GDM1 (cell line): ENCODE measurements around the gene ST6GALNAC3.
"Not testable (repeated sequence)": the region's sequence is repeated elsewhere in the genome, so short reads cannot be mapped to it uniquely, and the experiment has no call there.

Source experiments
- DNase-seq: peaks from one replicate; lab custom pipeline; 2025; lab: John Stamatoyannopoulos, UW

The ST6GALNAC3 gene

DNA sequence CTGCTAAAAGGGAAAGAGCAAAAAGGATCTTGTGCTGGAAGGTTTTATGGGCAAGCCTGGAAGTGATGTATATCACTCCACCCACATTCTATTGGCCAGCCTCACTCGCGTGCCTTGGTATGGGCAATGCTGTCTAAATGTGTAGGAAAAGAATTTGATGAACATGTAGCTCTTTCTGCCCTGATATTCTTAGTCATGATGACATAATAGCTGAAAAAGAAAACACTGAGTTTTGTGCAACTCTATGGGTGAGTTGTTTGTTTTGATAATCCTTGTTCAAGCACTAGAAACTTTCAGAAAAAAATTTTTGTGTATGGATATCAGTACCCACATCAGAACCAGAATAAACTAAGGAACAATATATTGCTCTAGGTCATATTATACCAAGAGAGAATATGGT lies 561.2 kb downstream of the ST6GALNAC3 start:
- DNase-seq: no peak

DNA sequence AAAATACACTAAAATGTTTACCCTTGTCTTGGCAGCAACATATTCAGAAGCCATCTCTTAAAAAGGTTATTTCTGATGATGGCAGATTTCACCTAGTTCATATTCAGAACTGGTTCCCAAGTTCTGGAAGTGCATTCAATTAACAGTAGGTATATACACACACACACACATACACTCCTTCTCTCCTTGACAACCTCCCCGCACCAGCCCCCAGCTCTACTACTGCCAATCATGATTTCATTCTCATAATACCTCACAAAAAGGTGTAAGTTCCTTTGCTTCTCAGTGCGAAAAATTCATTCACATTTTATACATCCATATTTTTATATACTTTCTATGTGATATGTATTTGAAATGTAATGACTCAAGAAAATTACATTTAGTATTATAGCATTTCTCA lies 564.6 kb downstream of the ST6GALNAC3 start:
- DNase-seq: no peak

DNA sequence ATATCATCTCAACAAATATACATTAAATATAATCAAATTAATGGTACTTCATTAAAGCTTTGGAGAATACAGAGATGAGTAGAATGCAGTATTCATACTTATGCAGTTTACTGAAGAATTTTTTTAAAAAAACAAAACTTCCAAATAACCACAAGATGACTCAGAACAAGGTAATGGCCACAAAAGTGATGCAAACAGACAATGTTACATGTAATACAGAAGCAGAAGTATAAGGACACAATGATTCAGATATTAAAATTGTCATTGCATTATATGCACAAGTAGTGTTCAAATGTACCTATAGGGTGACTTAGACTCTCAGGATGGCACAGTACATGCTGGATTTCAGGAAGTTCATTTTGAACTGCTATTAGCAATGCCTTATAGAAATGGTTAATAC lies 565.5 kb downstream of the ST6GALNAC3 start:
- DNase-seq: no peak

GRCh38 chr1:76640723-76641122 lies 566.2 kb downstream of the ST6GALNAC3 start:
- DNase-seq: no peak

- no peak for DNase-seq
Measured at GRCh38 chr1:76644139-76644538, 569.6 kb downstream of the ST6GALNAC3 start.

GRCh38 chr1:76652860-76653259 lies 578.3 kb downstream of the ST6GALNAC3 start:
- DNase-seq: not testable (repeated sequence)

- no peak for DNase-seq
Measured at GRCh38 chr1:76657623-76658022, 583.1 kb downstream of the ST6GALNAC3 start.

- no peak for DNase-seq
Measured at GRCh38 chr1:76659171-76659940, 584.8 kb downstream of the ST6GALNAC3 start.

DNA sequence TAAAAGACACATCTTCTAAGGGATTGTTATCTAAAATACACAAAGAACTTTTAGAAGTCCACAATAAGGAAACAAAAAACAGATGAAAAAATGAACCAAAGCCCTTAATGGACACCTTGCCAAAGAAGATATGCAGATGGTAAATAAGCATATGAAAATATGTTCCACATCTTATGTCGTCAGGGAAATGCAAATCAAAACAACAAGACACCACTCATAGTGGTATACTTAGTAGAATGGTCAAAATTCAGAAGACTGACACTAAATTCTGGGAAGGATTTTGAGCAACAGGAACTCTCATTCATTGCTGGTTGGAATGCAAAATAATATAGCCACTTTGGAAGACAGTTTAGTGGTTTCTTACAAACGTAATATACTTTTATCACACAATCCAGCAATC lies 587.0 kb downstream of the ST6GALNAC3 start:
- DNase-seq: no peak

- DNase-seq: no peak
Measured at GRCh38 chr1:76666499-76666898, 592.0 kb downstream of the ST6GALNAC3 start.

DNA sequence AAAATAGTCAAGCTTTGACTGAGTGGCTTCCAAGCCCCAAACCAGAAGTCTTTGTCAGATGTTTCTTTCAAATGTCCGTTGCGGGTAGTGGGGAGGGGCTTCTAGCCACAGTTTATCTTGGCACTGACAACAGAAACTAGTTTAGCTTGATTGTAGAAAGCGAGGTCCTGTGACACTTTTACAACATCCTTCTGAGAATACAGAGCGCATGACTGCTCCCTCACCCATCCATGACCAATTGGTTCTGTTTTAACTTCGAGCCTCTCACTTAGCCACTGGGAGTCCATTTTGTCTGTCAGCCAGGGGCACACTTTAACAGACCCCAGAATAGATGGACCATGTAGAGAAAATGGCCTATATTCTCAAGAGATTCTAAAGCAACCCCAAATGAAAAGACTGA lies 593.5 kb downstream of the ST6GALNAC3 start:
- no peak for DNase-seq

- DNase-seq: no peak
Measured at GRCh38 chr1:76669131-76669530, 594.6 kb downstream of the ST6GALNAC3 start.

DNA sequence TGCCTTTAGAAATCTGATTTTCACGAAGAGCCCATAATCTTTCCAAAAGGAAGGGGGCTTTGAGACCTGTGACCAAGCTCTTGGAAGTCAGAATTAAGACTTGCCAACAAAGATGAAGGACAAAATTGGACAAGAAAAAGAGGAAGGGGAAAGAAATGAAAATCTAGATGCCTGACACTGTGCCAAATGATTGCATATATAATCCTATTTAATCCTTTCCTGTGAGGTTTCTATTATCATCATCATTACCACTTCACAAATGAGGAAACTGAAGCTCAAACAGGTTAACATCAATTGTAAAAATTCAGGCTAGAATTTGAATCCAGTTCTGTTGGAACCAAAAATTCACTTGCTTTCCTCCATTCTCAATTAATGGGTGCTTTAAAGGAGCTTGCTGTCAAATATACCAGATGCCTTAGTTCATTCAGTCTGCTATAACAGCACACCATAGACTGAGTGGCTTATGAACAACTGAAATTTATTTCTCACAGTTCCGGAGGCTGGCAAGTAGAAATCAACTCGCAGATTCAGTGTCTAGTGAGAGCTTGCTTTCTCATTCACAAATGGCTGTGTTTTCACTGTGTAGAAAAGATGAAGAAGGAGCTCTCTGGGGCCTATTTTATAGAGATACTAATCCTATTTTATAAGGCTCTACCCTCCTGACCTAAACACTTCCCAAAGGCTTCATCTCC lies 595.2 kb downstream of the ST6GALNAC3 start:
- DNase-seq: no peak

GRCh38 chr1:76674689-76675210 lies 600.2 kb downstream of the ST6GALNAC3 start:
- DNase-seq: no peak

DNA sequence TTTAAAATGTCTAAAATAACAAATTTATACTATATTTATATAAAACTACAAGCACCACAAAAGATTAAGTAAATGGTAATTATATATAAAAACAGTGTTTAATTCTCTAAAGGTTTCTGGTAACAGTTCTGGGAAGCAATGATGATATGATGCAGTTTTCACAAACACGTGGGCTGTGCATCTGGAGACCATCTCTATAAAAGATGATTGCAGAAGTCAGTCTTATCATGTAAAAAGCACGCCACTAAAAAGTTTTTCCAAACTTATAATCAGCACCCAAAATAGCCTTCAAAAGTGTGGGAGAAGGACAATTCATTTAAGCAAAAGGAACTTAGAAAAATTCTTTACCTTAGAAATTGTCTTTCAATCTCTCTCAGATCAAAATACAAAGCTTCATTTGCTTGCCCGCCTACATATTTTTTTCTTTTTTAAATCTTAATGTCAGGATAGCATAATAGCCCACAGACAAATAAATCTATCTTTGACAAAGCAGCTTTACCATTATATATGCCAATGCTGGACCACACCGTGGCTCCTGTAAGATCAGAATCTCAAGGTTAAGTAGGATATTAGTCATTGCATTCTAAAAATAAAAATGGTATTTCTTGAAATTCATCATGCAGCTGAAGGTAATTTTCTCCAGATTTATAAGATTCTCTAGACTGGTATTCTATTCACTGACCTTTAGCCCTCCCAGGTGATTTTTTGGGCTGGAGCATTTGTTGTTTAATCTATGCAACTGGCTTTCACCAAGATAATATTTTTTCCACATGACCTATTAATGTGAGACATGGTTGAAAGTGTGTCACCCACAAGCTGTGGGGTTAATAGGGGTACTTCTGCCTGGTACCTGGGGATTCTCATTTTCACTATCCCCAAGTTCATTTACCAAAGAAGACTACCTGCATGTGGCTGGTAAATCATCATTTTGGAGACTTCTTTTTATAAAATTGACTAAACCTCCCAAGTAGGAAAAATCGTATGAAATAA lies 603.2 kb downstream of the ST6GALNAC3 start:
- no peak for DNase-seq

DNA sequence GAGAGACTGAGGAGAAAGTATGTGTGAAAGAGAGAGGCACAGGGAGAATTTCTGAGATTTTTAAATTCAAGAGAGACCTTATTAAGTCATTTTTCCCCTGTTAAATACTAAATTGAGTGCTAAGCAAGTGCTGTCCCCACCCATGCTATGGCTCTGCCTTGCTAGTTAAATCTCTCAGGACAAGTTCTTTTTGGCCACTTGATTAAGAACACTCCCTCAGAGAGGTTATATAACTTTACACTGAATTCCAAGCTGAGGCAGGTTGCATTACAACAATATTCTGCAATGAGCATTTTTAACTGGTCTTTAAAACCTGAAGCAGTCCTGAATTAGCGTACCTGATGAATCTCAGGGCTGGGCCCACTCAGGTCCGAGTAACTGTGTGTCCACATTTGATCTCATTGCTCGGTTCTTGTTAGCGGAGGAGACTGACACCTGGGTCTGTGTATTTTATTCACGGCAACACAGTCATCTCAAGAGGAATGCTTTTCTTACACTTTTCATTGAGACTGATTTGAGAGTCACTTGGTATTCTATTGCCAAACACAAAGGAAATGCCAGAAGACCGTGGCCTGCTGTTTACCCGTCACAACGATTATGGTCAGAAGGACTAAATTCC lies 605.1 kb downstream of the ST6GALNAC3 start:
- no peak for DNase-seq

- DNase-seq: no peak
Measured at GRCh38 chr1:76680651-76681050, 606.1 kb downstream of the ST6GALNAC3 start.

DNA sequence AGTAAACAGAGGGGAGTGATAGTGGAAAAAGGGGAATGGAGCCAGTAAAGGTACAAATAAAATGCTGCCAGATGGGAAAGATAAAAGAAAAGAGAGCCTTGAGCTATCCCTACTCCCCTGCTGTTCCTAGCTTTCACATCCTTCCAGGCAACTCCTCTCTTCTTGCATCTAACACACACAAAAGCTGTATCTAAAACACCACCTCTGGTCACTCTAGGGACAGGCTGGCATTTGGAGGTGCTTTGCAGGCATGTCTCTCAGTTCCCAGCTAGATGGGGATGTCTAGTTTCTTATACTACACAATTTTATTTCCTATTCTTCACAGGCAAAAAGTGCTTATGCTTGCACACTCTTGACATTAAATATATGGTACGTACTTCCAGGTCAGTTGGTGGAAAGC lies 607.6 kb downstream of the ST6GALNAC3 start:
- DNase-seq: no peak
